GM19351 (cell line): ENCODE data around the gene CYTH2.

ENCODE experiments used
- ATAC-seq: cut with Tn5 transposase; IDR thresholded peaks from one replicate; pipeline ENCODE4 v1.9.1; 2021; ENCODE audit warnings: mild to moderate bottlenecking, moderate library complexity; ENCODE audit not compliant: unreplicated experiment

Gene CYTH2

GRCh38 chr19:48469289-48469881 lies at the start of gene CYTH2:
CYTH2 (plus strand) TSS chr19:48469369; CDS start chr19:48469508, 139 bp downstream.
- no peak for ATAC-seq

GRCh38 chr19:48421548-48421947 lies 47.6 kb upstream of the CYTH2 start:
- no peak for ATAC-seq

DNA sequence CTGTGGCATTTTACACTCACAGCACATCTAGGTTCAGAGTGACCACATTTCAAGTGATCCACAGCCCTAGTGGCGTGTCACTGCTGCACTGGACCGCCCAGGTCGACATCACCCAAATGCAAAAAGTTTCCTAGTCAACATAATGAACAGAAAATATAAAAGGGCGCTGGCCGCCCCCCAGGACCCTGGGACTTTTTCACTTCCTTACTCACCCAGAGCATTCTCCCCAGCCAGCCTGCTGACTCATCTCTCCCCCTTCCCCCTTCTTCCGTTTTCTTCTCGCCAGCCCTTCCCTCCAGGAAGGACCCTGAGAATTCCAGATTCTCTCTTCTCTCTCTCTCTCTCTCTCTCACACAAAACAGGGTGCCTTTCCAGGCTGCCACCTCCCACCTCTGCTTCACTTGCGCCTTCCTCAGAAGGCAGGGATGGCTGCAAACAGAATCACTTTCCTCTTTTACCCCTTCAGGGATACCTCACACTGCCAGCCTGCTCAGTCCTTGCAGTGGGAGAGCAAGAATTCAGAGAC lies 44.4 kb upstream of the CYTH2 start:
- no peak for ATAC-seq

DNA sequence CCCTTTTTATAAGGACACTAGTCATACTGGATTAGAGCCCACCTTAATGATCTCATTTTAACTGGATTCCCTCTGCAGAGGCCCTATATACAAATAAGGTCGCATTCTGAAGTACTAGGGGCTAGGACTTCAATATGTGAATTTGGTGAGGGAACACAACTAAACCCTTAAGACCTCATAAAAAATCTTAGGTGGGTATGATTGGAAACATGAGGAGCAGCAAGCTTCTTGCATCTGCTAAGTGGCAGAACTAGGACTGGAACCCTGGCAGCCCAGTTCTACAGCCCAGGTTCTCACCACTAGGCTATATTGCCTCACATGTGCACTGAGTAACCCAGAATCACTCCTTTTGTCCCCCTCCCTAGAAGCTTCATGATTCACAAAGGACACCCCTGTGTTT lies 40.5 kb upstream of the CYTH2 start:
- ATAC-seq = no peak

GRCh38 chr19:48433337-48433736 lies 35.8 kb upstream of the CYTH2 start:
- no peak for ATAC-seq

GRCh38 chr19:48436586-48436985 lies 32.6 kb upstream of the CYTH2 start:
- ATAC-seq = no peak

DNA sequence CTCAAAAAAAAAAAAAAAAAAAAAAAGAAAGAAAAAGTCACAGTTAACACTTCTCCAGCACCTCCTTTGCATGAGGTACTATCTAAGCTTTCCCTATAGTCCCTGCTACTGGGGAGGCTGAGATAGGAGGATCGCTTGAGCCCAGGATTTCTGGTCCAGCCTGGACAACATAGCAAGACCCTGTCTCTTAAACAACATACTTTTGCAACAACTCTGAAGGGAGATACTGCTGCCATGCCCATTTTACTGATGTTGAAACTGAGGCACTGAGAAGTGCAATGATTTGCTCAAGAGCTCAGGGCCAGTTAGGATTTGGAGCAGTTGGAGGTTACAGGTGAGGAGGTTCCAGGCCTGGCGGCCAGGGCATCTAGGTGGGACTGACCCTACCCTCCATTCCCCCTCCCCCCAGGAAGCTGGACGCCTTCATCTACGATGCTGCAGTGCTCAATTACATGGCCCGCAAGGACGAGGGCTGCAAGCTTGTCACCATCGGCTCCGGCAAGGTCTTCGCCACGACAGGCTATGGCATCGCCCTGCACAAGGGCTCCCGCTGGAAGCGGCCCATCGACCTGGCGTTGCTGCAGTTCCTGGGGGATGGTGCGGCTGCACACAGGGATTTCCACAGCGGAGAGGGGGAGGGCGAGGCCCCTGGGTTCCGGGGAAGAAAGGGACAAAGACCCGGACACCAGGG lies 27.7 kb upstream of the CYTH2 start:
- ATAC-seq = no peak

DNA sequence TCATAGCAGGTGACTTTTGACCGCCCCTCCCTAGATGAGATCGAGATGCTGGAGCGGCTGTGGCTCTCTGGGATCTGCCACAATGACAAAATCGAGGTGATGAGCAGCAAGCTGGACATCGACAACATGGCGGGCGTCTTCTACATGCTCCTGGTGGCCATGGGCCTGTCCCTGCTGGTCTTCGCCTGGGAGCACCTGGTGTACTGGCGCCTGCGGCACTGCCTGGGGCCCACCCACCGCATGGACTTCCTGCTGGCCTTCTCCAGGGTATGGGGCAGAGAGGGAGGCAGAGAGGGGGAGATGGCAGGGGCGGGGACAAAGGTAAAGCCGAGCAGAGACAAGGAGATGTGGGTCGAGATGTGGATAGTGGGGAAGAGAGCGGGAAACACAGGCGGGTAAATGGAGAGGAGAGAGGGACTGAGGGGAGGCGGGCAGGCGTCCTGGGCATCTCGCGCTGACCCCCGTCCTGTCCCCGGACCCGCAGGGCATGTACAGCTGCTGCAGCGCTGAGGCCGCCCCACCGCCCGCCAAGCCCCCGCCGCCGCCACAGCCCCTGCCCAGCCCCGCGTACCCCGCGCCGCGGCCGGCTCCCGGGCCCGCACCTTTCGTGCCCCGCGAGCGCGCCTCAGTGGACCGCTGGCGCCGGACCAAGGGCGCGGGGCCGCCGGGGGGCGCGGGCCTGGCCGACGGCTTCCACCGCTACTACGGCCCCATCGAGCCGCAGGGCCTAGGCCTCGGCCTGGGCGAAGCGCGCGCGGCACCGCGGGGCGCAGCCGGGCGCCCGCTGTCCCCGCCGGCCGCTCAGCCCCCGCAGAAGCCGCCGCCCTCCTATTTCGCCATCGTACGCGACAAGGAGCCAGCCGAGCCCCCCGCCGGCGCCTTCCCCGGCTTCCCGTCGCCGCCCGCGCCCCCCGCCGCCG lies 26.8 kb upstream of the CYTH2 start:
- no peak for ATAC-seq

GRCh38 chr19:48443256-48443655 lies 25.9 kb upstream of the CYTH2 start:
- ATAC-seq = no peak

DNA sequence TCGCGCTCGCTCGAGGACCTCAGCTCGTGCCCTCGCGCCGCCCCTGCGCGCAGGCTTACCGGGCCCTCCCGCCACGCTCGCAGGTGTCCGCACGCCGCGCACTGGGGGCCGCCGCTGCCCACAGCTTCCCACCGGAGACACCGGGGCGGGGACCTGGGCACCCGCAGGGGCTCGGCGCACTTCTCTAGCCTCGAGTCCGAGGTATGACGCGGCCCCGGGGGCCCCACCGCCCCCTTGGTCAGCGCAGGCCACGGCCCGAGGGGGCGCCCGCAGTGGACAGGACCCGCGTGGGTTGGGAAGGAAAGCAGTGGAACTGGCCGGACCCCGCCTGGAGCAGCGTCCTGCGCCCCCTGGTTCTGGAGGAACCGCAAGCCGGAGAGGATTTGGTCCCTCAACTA lies 25.4 kb upstream of the CYTH2 start:
- no peak for ATAC-seq

DNA sequence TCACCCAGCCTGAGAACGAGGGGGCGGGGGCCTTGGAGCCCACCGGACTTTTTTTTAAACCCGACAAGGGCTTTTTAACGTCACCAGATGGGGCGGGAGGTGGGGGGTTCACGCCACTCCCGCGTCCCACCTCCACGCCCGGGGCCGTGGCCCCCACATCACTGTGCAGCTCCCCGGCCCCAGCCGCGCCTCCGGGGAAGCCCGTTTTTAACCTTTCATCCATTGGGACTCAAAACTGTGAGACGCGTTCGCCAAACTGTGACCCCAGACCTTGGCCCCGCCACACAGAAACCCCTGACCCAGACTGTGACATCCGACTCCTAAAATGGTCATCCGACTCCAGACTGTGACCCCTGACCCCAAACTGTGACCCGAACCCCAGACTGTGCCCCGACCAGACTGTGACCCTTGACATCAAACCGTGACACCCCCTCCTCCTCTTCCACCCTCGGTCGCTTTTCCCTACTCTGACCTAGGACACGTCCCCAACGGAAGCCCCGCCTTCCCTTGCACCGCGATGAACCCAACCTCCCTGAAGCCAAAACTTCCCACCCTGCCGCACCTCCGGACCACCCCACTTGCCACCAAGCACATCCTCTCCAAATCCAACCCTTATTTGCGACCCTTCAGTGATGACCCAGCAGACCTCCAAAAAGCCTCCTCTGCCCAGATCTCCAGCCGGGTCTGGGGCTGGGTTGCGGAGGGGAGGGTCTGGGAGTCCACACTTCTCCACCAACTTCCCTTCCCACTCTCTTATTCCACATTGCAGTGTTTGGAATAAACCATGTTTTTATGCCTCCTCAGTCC lies 24.8 kb upstream of the CYTH2 start:
- ATAC-seq = no peak

- ATAC-seq = no peak
Measured at GRCh38 chr19:48444936-48445200, 24.3 kb upstream of the CYTH2 start.

DNA sequence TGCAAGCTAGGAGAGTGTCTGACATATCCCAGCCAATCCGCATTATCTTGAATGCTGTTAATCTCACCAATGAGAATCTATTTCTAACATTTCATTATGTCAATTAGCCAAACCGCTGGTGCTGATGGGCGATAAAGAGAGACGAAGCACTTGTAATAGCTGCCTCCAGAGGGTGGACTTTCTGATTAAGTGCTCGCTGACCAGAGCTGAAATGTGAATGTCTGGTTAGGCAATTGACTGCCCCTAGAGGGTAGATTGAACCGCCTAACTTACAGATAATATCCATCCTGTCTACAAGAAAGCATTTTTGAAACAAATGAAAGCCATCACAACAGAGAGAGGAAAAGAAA lies 23.9 kb upstream of the CYTH2 start:
- ATAC-seq = peak; percentile 24

DNA sequence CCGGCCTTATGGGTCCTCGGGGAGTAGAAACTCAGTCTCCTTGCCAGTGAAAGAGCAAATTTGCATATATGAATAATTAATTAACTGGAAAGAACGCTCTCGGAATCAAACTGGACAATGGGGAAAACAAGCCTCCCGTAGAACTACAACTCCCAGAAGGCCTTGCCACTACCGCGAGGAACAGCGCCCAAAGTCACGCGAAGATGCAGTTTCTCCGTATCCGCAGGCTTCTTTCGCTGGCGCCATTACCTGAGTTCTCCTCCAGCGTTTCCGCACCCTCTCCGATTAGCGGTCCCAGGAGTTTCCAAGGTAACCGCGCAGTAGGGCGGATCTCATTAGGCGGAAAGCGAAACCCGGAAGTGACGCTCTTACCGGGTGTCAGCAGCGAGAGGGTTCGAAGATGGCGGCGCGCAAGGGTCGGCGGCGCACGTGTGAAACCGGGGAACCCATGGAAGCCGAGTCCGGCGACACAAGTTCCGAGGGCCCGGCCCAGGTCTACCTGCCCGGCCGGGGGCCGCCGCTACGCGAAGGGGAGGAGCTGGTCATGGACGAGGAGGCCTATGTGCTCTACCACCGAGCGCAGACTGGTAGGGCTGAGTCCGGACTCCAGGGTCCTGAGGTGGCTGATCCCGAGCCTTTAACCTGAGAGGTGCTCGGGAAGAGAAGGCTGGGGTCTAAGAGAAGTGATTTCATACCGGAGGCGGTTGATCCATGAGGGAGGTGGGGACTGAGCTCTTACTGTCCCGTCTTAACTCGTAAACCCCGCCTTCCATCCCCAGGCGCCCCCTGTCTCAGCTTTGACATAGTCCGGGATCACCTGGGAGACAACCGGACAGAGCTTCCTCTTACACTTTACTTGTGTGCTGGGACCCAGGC lies 23.3 kb upstream of the CYTH2 start, which contains the start of gene GRWD1:
GRWD1 (plus strand) TSS at position 378 of the 876 bp plus-strand sequence; CDS start at position 401, 23 bp downstream.
- ATAC-seq = peak; percentile 87

GRCh38 chr19:48446579-48446978 lies 22.6 kb upstream of the CYTH2 start:
- ATAC-seq = no peak

GRCh38 chr19:48448563-48448962 lies 20.6 kb upstream of the CYTH2 start:
- ATAC-seq = no peak

- ATAC-seq = no peak
Measured at GRCh38 chr19:48450441-48450840, 18.7 kb upstream of the CYTH2 start.

GRCh38 chr19:48450863-48451262 lies 18.3 kb upstream of the CYTH2 start:
- no peak for ATAC-seq

- ATAC-seq = no peak
Measured at GRCh38 chr19:48451624-48452023, 17.5 kb upstream of the CYTH2 start.
